HEK293 (cell line): Measurements from ENCODE around the gene TMEM238.

Source experiments
- CTCF ChIA-PET: fragments of 350-600 bp; formaldehyde crosslinking; extraction: SDS; loops from one replicate; lab custom pipeline; 2021; ENCODE audit warnings: antibody characterized with exemption; lab: Yijun Ruan, JAX
- POLR2A ChIA-PET: fragments of 300-600 bp; formaldehyde crosslinking; extraction: SDS; loops from one replicate; lab custom pipeline; 2020; ENCODE audit warnings: antibody characterized with exemption, inconsistent platforms; lab: Yijun Ruan, JAX
- H3K27ac ChIP-seq: fragments of 200-500 bp; sonication (Bioruptor generic); 2 replicates; pipeline ENCODE4 v1.5.1; 2014; ENCODE audit warnings: low read depth, low read length, control low read depth, inconsistent platforms; ENCODE audit errors: extremely low read depth
- H3K36me3 ChIP-seq, 2 experiments: fragments of 200-500 bp in 1 of 2; sonication (Bioruptor generic) in 1 of 2; 1 replicate in 1 of 2; 2 replicates in 1 of 2; pipeline ENCODE4 v1.5.1; 2014 to 2017; ENCODE audit warnings: inconsistent platforms in 2 of 2, low read length in 2 of 2; ENCODE audit not compliant: control insufficient read depth in 2 of 2, insufficient read depth in 1 of 2
- H3K4me1 ChIP-seq: fragments of 200-500 bp; sonication (Bioruptor generic); 2 replicates; pipeline ENCODE4 v1.5.1; 2014; ENCODE audit warnings: mild to moderate bottlenecking, low read length, inconsistent platforms; ENCODE audit not compliant: control insufficient read depth, insufficient read depth
- H3K4me3 ChIP-seq: 2 replicates; pipeline ENCODE4 v1.5.1; 2011; ENCODE audit warnings: low read depth, mild to moderate bottlenecking, control low read depth, low read length, moderate library complexity
- H3K9me3 ChIP-seq: fragments of 200-500 bp; sonication (Bioruptor generic); 2 replicates; pipeline ENCODE4 v1.5.1; 2014; ENCODE audit warnings: low read depth, low read length, inconsistent platforms; ENCODE audit not compliant: control insufficient read depth, insufficient read depth
- GLI2 ChIP-seq: fragments of 450-650 bp; formaldehyde crosslinking; IDR thresholded peaks from 2 replicates; pipeline ENCODE4; 2017; ENCODE audit warnings: missing biosample characterization, missing genetic modification characterization, low read depth, borderline replicate concordance
- GLIS1 ChIP-seq: fragments of 450-650 bp; formaldehyde crosslinking; IDR thresholded peaks from 2 replicates; pipeline ENCODE4 v1.5.1; 2016; ENCODE audit warnings: missing biosample characterization, missing genetic modification characterization
- HIC1 ChIP-seq: fragments of 450-650 bp; formaldehyde crosslinking; IDR thresholded peaks from 2 replicates; pipeline ENCODE4 v1.5.1; 2016; ENCODE audit warnings: missing biosample characterization, missing genetic modification characterization
- HOXA7 ChIP-seq: sonication (generic); formaldehyde crosslinking; IDR thresholded peaks from 2 replicates; pipeline ENCODE4 v1.8.1; 2022; ENCODE audit warnings: missing genetic modification reagents, borderline replicate concordance
- HOXD13 ChIP-seq: sonication (generic); formaldehyde crosslinking; IDR thresholded peaks from 2 replicates; pipeline ENCODE4 v1.8.0; 2022; ENCODE audit warnings: missing genetic modification reagents, borderline replicate concordance
- PRDM10 ChIP-seq: fragments of 450-650 bp; formaldehyde crosslinking; IDR thresholded peaks from 2 replicates; pipeline ENCODE4 v1.5.1; 2016; ENCODE audit warnings: missing biosample characterization, missing genetic modification characterization
- ZBTB1 ChIP-seq: fragments of 450-650 bp; formaldehyde crosslinking; IDR thresholded peaks from 2 replicates; pipeline ENCODE4 v1.5.1; 2016; ENCODE audit warnings: missing biosample characterization, missing genetic modification characterization
- ZNF148 ChIP-seq: fragments of 450-650 bp; formaldehyde crosslinking; IDR thresholded peaks from 2 replicates; pipeline ENCODE4 v1.5.0; 2017; ENCODE audit warnings: missing biosample characterization, missing genetic modification characterization, borderline replicate concordance
- ZNF169 ChIP-seq: fragments of 450-650 bp; formaldehyde crosslinking; IDR thresholded peaks from 2 replicates; pipeline ENCODE4 v1.5.1; 2016; ENCODE audit warnings: missing biosample characterization, missing genetic modification characterization
- ZNF18 ChIP-seq: fragments of 450-650 bp; formaldehyde crosslinking; IDR thresholded peaks from 2 replicates; pipeline ENCODE4 v1.5.1; 2016; ENCODE audit warnings: missing biosample characterization, missing genetic modification characterization
- ZNF248 ChIP-seq: fragments of 450-650 bp; formaldehyde crosslinking; IDR thresholded peaks from 2 replicates; pipeline ENCODE4 v1.5.1; 2017; ENCODE audit warnings: missing biosample characterization, missing genetic modification characterization
- ZNF280C ChIP-seq: fragments of 450-650 bp; formaldehyde crosslinking; IDR thresholded peaks from 2 replicates; pipeline ENCODE4 v1.5.1; 2016; ENCODE audit warnings: missing biosample characterization, missing genetic modification characterization
- ZNF350 ChIP-seq: fragments of 450-650 bp; formaldehyde crosslinking; IDR thresholded peaks from 2 replicates; pipeline ENCODE4 v1.5.0; 2017; ENCODE audit warnings: missing biosample characterization, mild to moderate bottlenecking, missing genetic modification characterization
- ZNF48 ChIP-seq: fragments of 450-650 bp; formaldehyde crosslinking; IDR thresholded peaks from 2 replicates; pipeline ENCODE4 v1.5.1; 2016; ENCODE audit warnings: missing biosample characterization, missing genetic modification characterization
- ZNF677 ChIP-seq: fragments of 450-650 bp; IDR thresholded peaks from 2 replicates; pipeline ENCODE4 v1.5.0; 2018; ENCODE audit warnings: missing biosample characterization, mild to moderate bottlenecking, missing genetic modification characterization, moderate library complexity
- ZSCAN18 ChIP-seq: fragments of 450-650 bp; formaldehyde crosslinking; IDR thresholded peaks from 2 replicates; pipeline ENCODE4 v1.5.1; 2016; ENCODE audit warnings: missing biosample characterization, missing genetic modification characterization
- ZSCAN23 ChIP-seq: fragments of 450-650 bp; formaldehyde crosslinking; IDR thresholded peaks from 2 replicates; pipeline ENCODE4 v1.5.1; 2016; ENCODE audit warnings: missing biosample characterization, missing genetic modification characterization

TMEM238 gene

GRCh38 chr19:55365245-55365644 lies 18.8 kb downstream of the TMEM238 start:
- TF ChIP-seq HOXD13: no peak
- TF ChIP-seq ZSCAN23 (tag by site-specific recombination): no peak
- TF ChIP-seq ZNF169: no peak
- no peak for TF ChIP-seq ZNF350 (tag by site-specific recombination)
- no peak for TF ChIP-seq GLIS1 (tag by site-specific recombination)
- no peak for TF ChIP-seq ZNF248 (tag by site-specific recombination)
- TF ChIP-seq ZNF148 (tag by site-specific recombination): no peak
- no peak for TF ChIP-seq PRDM10 (tag by site-specific recombination)
- no peak for TF ChIP-seq ZBTB1 (tag by site-specific recombination)
- no peak for TF ChIP-seq ZNF280C (tag by site-specific recombination)
- no peak for TF ChIP-seq HOXA7 (CRISPR knock-in tag)
- TF ChIP-seq ZNF677: no peak
- no peak for TF ChIP-seq ZSCAN18 (tag by site-specific recombination)
- TF ChIP-seq ZNF18 (tag by site-specific recombination): no peak
- no peak for TF ChIP-seq HIC1
- no peak for TF ChIP-seq ZNF48
- no peak for TF ChIP-seq GLI2
- Histone ChIP-seq H3K36me3 (no peaks in the 10 kb centered on the region), H3K4me1 (peaks cover 5% of the 10 kb centered on the region; the same call in 1 of the 2 replicates), H3K9me3 (no peaks in the 10 kb centered on the region), H3K4me3 (no peak overlapping the region), H3K27ac (no peak overlapping the region)
- ChIA-PET CTCF (no interaction called here), POLR2A (interaction anchor here (1.0 kb wide), 1 partner anchor 26 kb away, joined by 4 read pairs; no protein-coding TSS in a partner anchor)
